ENCODE data around the gene SKAP1.

GRCh38 chr17:48100591-48101011 is 329.4 kb downstream of the SKAP1 start:
- TF ChIP-seq, protein P1, sequence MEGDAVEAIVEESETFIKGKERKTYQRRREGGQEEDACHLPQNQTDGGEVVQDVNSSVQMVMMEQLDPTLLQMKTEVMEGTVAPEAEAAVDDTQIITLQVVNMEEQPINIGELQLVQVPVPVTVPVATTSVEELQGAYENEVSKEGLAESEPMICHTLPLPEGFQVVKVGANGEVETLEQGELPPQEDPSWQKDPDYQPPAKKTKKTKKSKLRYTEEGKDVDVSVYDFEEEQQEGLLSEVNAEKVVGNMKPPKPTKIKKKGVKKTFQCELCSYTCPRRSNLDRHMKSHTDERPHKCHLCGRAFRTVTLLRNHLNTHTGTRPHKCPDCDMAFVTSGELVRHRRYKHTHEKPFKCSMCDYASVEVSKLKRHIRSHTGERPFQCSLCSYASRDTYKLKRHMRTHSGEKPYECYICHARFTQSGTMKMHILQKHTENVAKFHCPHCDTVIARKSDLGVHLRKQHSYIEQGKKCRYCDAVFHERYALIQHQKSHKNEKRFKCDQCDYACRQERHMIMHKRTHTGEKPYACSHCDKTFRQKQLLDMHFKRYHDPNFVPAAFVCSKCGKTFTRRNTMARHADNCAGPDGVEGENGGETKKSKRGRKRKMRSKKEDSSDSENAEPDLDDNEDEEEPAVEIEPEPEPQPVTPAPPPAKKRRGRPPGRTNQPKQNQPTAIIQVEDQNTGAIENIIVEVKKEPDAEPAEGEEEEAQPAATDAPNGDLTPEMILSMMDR (IDR thresholded peaks at IDR 0.05; ENCODE audit: low read length): no peak
- no peak for TF ChIP-seq EZH2phosphoT487 (IDR thresholded peaks at IDR 0.05; ENCODE audit: low read length)
- TF ChIP-seq EZH2 (optimal IDR thresholded peaks at IDR 0.05; ENCODE audit: low read depth, low read length): no peak
